HG03175 (cell line): ENCODE results near the gene BLMH.
"Not testable (repeated sequence)": the region's sequence is repeated elsewhere in the genome, so short reads cannot be mapped to it uniquely, and the experiment has no call there.

Source experiments
- ATAC-seq: cut with Tn5 transposase; IDR thresholded peaks from one replicate; pipeline ENCODE4 v1.9.1; 2021; ENCODE audit warnings: mild to moderate bottlenecking, moderate library complexity; ENCODE audit not compliant: unreplicated experiment

The BLMH gene

DNA sequence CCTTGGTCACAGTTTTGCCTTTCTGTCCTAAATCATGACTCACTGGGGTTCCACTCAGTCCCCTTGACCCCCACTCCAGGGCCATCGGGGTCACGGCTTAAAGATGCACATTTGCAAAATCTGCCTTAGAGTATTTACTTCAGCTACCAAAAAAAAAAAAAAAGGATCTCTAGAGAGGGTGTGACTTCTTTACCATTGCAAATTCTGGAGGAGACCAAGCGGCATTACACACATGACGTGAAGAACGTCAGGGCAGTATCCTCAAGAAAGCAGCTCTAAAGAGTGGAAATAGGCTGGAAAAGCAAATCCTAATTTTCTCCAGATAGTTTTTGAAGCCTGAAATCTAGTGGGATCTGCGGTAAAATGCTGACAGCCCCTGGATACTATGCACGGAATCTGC, 81.8 kb downstream of the BLMH start:
- no peak for ATAC-seq

DNA sequence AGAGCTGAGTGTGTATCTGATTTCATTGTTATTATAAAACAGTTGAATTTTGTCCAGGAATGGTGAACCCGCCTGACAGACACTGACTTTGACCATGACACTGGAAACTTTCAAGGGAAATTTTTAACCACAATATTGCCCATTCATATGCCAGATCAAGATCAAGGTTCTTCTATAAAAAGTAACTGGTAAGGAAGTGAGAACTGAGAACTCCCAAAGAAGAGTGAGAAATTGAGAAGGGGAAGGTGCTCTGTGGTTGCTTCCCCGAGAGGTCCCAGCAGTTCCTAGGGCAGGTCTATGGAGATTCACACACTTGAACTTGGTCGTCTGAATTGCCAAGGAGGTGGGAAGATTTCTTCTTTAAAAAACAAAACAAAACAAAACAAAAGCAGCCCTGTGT, 83.5 kb downstream of the BLMH start:
- ATAC-seq = no peak

DNA sequence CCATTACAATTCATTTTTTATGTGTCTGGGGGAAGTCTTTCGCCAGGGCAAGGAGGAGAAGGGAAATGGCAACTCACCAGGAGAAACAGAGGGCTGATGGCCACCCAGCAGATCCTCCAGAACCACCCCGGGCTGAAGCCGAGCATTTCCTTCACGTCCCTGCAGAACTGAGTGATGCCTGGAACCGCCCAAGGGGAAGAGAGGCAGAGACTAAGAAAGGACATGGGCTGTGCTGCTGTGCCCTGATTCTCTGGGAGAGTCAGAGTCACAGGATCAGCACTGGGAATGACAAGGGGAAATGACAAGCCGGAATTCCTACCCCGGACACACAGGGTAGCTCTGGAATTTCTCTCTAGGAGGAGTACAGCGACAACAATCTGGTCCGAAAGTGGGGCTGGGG, 84.1 kb downstream of the BLMH start:
- ATAC-seq = no peak

DNA sequence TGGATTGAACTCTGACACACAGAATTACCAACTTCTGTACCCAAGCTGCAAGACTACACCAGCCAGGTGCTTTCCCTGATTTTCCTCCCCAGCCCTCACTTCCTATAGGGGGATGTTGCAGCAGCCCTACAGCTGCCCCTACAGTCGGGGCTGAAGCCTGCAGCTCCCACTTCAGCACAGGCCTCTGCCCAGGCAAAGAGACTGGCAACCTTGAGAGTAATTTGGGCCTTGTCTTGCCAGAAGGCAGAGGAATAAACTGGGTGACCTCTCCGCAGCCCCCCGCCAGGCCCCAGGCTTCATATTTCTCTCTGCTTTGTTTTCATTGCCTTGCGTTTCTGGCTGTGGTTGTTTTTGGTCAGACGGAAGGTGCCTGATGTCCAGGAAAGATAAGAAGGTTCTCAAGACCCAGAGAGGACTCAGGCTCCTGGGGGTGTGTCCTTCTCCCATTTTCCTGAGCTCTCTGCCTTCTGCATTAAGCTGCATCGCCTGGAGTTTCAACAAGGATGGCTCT, 88.2 kb downstream of the BLMH start:
- no peak for ATAC-seq

DNA sequence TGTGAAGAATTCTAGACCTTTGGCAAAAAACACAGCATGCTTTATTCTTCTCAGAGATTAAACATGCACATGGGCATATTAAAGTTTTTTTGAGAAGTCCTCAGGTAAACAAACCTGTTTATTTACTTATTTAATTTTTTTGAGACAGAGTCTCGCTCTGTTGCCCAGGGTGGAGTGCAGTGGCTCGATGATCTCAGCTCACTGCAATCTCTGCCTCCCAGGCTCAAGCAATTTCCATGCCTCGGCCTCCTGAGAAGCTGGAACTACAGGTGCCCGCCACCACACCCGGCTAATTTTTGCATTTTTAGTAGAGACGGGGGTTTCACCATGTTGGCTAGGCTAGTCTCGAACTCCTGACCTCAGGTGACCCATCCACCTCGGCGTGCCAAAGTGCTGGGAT, 91.1 kb downstream of the BLMH start:
- not testable (repeated sequence) for ATAC-seq

DNA sequence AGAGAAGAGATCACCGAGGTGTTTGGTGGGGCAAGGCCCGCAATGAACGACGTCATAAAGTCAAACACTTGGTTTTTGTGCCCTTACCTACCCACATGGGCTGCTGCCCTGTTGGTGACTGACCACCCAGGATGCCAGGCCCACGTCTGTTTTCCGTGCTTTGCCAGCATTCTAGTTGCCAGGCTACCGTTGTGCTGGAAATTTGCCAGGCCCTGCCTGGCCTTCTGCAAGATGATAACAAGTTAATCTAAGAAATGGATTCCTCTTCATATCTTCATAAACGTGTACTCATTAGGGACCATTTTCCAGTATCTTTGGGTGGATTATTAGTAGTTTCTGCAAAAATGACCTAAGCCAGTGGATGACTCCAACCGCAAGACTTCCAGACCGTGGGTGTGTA, 91.6 kb downstream of the BLMH start:
- ATAC-seq = no peak

DNA sequence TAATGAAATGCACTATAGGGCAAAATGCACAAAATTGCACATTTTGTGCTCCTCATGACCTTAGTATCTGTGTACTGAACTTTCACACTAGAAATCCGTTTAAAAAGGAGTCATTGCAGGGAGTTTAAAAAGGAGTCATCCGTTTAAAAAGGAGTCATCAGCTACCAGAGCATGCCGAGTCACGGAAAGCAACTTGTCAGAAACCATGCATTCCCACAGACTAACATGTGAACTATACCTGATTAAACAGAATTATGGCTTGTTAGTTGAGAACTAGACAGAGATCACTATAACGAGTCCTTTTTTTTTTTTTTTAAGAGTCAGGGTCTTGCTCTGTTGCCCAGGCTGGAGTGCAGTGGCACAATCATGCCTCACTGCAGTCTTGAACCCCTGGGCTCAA, 92.1 kb downstream of the BLMH start:
- ATAC-seq = no peak
